ENCODE results near the gene MACROD1. TPM values are rescaled to one million over a fixed set of nuclear protein-coding genes. Genes with fewer than 3 reads are reported as not detected.

Gene MACROD1
- total and polyA plus RNA-seq, 2 of the 13 experiments (the other 11 are each of a cell fraction or from before 2014, with no cell fraction given): 23.1 to 34.5 TPM

DNA sequence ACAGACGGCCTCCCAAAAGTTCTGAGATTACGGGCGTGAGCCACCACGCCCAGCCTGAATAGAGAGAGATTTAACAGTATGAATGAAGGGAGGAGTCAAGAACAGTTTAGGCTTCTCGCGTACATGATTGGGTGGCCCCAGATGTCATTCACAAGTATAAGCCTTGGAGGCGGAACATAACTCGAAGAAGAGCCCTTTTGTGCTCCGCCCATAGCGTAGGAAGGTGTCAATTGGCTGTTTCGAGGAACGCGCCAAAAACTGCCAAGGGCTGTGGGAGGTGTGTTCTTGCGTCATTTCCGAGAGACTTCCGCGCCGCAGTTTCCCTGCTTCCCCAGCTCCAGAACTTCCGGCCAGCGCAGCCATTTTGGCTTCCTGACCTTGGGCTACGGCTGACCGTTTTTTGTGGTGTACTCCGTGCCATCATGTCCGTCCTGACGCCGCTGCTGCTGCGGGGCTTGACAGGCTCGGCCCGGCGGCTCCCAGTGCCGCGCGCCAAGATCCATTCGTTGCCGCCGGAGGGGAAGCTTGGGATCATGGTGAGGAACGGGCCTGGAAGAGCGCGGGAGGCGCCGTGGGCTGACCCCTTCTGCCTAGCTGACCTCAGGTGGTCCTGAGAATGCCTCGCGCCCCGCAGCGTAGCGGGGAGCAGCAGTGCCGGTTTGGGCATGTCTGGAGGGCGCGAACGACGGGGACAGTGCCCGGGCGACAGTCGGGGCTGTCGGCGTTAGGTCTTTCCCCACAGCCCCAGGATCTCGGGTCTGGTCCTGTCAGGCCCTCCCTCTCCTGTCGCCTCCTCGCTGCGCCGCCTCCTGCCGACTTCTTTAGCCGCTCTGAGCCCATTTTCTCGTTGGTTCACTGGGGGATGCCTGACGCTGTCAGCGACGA lies 191.4 kb downstream of the MACROD1 start, which contains the start of gene COX8A (continued):
- TF ChIP-seq ZBTB1 (CRISPR knock-in tag; IDR thresholded peaks at IDR 0.05; ENCODE audit: borderline replicate concordance) (no peak), ZNF644 (CRISPR knock-in tag; IDR thresholded peaks at IDR 0.05; ENCODE audit: low read depth) (no peak), YY1 (IDR thresholded peaks at IDR 0.05; ENCODE audit: insufficient read depth, insufficient replicate concordance, low read depth, low read length) (peak; percentile 98), ZNF776 (CRISPR knock-in tag; IDR thresholded peaks at IDR 0.05) (no peak; the same call in 1 of the 2 replicates), ZNF138 (CRISPR knock-in tag; IDR thresholded peaks at IDR 0.05; ENCODE audit: low read depth) (no peak; the same call in 1 of the 2 replicates), JARID2 (CRISPR knock-in tag; IDR thresholded peaks at IDR 0.05; ENCODE audit: insufficient replicate concordance) (no peak), PAF1 (CRISPR knock-in tag; IDR thresholded peaks at IDR 0.05) (no peak), ZBTB42 (CRISPR knock-in tag; IDR thresholded peaks at IDR 0.05) (no peak), MED8 (CRISPR knock-in tag; IDR thresholded peaks at IDR 0.05; ENCODE audit: insufficient replicate concordance) (peak; percentile 55), ZNF12 (CRISPR knock-in tag; IDR thresholded peaks at IDR 0.05) (0 out of 2 replicates have a peak, but pooled peaks have one; percentile 20), POLR2G (IDR thresholded peaks at IDR 0.05; ENCODE audit: low read depth, low read length) (peak; percentile 89), ZNF34 (CRISPR knock-in tag; IDR thresholded peaks at IDR 0.05; ENCODE audit: borderline replicate concordance) (0 out of 2 replicates have a peak, but pooled peaks have one; percentile 67), HOXA7 (CRISPR knock-in tag; IDR thresholded peaks at IDR 0.05) (no peak), ZNF432 (CRISPR knock-in tag; IDR thresholded peaks at IDR 0.05; ENCODE audit: borderline replicate concordance) (peak; percentile 41; the same call in 1 of the 2 replicates), ZNF3 (CRISPR knock-in tag; IDR thresholded peaks at IDR 0.05) (no peak)
- TF ChIP-seq, protein P1, sequence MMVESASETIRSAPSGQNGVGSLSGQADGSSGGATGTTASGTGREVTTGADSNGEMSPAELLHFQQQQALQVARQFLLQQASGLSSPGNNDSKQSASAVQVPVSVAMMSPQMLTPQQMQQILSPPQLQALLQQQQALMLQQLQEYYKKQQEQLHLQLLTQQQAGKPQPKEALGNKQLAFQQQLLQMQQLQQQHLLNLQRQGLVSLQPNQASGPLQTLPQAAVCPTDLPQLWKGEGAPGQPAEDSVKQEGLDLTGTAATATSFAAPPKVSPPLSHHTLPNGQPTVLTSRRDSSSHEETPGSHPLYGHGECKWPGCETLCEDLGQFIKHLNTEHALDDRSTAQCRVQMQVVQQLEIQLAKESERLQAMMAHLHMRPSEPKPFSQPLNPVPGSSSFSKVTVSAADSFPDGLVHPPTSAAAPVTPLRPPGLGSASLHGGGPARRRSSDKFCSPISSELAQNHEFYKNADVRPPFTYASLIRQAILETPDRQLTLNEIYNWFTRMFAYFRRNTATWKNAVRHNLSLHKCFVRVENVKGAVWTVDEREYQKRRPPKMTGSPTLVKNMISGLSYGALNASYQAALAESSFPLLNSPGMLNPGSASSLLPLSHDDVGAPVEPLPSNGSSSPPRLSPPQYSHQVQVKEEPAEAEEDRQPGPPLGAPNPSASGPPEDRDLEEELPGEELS (CRISPR knock-in tag; IDR thresholded peaks at IDR 0.05): no peak; the same call in 1 of the 2 replicates
- TF ChIP-seq, protein P2, sequence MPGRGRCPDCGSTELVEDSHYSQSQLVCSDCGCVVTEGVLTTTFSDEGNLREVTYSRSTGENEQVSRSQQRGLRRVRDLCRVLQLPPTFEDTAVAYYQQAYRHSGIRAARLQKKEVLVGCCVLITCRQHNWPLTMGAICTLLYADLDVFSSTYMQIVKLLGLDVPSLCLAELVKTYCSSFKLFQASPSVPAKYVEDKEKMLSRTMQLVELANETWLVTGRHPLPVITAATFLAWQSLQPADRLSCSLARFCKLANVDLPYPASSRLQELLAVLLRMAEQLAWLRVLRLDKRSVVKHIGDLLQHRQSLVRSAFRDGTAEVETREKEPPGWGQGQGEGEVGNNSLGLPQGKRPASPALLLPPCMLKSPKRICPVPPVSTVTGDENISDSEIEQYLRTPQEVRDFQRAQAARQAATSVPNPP (CRISPR knock-in tag; IDR thresholded peaks at IDR 0.05): no peak
- TF ChIP-seq, protein P3, sequence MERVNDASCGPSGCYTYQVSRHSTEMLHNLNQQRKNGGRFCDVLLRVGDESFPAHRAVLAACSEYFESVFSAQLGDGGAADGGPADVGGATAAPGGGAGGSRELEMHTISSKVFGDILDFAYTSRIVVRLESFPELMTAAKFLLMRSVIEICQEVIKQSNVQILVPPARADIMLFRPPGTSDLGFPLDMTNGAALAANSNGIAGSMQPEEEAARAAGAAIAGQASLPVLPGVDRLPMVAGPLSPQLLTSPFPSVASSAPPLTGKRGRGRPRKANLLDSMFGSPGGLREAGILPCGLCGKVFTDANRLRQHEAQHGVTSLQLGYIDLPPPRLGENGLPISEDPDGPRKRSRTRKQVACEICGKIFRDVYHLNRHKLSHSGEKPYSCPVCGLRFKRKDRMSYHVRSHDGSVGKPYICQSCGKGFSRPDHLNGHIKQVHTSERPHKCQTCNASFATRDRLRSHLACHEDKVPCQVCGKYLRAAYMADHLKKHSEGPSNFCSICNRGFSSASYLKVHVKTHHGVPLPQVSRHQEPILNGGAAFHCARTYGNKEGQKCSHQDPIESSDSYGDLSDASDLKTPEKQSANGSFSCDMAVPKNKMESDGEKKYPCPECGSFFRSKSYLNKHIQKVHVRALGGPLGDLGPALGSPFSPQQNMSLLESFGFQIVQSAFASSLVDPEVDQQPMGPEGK (CRISPR knock-in tag; IDR thresholded peaks at IDR 0.05): peak; percentile 39; the same call in 1 of the 2 replicates
- TF ChIP-seq, protein P4, sequence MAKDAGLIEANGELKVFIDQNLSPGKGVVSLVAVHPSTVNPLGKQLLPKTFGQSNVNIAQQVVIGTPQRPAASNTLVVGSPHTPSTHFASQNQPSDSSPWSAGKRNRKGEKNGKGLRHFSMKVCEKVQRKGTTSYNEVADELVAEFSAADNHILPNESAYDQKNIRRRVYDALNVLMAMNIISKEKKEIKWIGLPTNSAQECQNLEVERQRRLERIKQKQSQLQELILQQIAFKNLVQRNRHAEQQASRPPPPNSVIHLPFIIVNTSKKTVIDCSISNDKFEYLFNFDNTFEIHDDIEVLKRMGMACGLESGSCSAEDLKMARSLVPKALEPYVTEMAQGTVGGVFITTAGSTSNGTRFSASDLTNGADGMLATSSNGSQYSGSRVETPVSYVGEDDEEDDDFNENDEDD (CRISPR knock-in tag; IDR thresholded peaks at IDR 0.05; ENCODE audit: borderline replicate concordance): peak; percentile 98
- TF ChIP-seq, protein P5, sequence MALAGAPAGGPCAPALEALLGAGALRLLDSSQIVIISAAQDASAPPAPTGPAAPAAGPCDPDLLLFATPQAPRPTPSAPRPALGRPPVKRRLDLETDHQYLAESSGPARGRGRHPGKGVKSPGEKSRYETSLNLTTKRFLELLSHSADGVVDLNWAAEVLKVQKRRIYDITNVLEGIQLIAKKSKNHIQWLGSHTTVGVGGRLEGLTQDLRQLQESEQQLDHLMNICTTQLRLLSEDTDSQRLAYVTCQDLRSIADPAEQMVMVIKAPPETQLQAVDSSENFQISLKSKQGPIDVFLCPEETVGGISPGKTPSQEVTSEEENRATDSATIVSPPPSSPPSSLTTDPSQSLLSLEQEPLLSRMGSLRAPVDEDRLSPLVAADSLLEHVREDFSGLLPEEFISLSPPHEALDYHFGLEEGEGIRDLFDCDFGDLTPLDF (CRISPR knock-in tag; IDR thresholded peaks at IDR 0.05): peak; percentile 98
- TF ChIP-seq, protein P6, sequence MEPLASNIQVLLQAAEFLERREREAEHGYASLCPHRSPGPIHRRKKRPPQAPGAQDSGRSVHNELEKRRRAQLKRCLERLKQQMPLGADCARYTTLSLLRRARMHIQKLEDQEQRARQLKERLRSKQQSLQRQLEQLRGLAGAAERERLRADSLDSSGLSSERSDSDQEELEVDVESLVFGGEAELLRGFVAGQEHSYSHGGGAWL (CRISPR knock-in tag; IDR thresholded peaks at IDR 0.05): no peak; the same call in 1 of the 2 replicates

Measured in HepG2 (cell line).